ENCODE results near the gene MTUS2.

The MTUS2 gene

GRCh38 chr13:29428310-29429181 is 608.4 kb downstream of the MTUS2 start:
- peak; percentile 19 for DNase-seq

- DNase-seq, result no peak
Observed at GRCh38 chr13:29429286-29429900, 609.3 kb downstream of the MTUS2 start.

- no peak for DNase-seq
Observed at GRCh38 chr13:29434217-29434945, 614.2 kb downstream of the MTUS2 start.

DNA sequence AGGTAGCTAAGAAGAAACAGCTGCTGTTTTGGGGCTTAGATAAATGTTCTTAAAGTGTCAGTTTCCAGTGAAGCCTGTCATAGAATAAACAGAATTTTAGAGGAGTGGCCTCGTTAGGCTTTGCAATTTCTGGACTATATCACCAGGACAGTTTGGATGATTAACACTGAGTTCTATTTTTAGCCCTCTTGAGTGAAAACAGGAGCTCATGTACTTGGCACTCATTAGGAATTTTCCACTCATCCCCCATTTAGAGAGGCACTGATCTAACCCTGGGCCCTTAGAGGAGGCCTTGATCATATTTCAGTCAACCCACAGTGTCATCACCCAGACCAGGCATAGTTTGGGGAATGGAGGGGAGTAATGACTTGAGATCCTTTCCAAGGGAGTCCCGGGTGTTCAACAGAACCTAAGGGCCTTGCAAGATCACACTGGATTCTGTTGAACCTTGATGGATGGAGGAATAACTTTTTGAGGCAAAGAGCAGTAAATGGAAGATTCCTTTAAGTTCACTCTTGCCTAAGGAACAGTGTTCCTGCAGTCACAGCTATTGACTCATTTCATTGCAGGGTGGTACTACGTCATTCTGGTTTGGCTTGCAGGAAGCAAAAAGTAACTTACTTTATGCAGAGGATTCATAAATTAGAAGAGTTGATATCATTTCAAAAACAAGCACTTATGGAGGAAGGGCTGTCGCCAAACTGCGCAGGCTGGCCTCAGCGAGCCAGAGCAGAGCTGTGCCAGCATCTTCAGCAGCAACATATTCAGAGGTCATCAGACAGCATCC is 615.2 kb downstream of the MTUS2 start:
- DNase-seq, result peak; percentile 4

- no peak for DNase-seq
Observed at GRCh38 chr13:29436291-29436690, 616.2 kb downstream of the MTUS2 start.

DNA sequence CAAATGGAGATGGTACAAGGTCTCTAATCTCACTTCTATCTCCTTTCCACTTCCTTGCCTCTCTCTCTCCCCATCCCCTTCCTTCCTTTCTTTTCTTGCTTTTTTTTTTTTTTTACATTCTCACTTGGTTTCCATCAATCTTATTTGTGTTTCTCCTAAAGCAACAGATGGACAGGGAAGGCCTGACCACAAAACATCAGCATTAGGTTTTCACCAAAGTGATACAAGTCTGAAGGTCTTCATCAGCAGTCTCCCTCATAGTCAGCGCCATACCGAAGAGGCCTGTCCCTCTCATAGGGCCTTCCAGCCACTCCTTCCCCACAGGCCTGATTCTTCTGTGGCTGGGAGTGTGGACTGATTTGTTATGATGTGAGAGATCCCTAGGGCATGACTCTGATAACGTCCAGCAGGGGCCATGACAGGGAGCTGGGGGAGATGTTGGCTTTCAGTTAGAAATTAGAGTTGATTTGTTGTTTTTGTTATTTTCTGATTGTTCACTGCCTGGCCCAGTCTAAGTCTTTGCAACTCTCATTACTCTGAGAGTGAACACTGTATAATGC is 616.7 kb downstream of the MTUS2 start:
- no peak for DNase-seq

- no peak for DNase-seq
Observed at GRCh38 chr13:29438769-29439168, 618.6 kb downstream of the MTUS2 start.

- DNase-seq, result no peak
Observed at GRCh38 chr13:29439601-29440388, 619.7 kb downstream of the MTUS2 start.

- no peak for DNase-seq
Observed at GRCh38 chr13:29441306-29441705, 621.2 kb downstream of the MTUS2 start.

- DNase-seq, result no peak
Observed at GRCh38 chr13:29446016-29446415, 625.9 kb downstream of the MTUS2 start.

DNA sequence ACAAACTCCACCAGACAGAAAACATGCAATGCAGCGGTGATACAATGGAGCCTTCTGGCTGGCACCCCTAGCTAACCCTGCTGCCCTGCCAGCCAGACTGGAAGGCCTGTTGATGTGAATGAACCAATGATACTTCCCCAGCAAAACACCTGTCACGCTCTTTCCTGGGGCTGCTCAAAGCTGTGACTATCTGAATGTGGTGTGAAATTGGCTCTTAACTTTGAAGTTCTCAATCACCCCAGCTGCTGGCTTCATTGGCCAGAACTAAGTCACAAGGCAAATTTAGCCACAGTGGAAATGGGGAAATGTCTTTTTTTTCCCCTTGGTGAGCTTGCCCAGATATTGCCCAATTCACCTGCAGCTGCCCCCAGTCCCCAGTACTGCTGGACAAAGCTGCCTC is 628.0 kb downstream of the MTUS2 start:
- no peak for DNase-seq

- no peak for DNase-seq
Observed at GRCh38 chr13:29449726-29450125, 629.6 kb downstream of the MTUS2 start.

GRCh38 chr13:29451976-29452375 is 631.8 kb downstream of the MTUS2 start:
- DNase-seq, result no peak

DNA sequence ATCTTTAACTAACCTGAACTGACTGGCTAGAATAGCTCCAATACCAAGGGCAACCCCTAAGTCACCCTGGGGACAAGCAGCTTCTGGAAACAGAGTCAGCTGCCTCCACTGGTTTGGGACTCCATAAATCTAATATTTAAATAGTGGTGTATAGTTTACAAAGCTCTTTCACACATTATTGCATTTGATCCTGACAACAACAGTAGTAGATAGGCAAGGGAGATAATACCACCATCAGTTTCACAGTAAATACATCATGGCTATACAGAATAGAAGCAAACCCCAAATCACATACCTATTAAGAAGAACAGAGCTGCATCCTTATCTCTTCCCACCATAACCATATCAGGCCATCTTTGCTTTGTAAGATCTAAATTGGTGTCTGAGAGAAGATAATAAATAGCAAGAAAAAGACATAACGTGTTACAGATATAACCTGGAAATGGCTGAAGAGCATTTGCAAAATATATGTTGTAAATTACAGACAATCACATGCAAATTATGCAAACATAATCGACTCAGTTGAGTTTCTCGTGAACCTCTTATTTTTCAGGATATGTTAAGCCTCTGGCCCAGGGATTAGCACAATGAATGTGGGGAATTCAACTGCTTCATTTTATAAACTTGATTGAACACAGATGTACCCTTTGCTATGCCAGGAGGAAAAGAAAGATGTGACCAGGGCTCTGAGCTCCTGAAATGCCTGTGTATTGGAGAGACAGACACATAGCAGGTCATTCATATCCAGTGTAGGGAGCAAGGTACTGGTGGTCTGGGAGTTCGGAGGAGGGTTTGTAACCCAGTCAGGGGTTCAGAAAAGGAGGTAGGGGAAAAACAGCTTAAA is 632.9 kb downstream of the MTUS2 start:
- no peak for DNase-seq

DNA sequence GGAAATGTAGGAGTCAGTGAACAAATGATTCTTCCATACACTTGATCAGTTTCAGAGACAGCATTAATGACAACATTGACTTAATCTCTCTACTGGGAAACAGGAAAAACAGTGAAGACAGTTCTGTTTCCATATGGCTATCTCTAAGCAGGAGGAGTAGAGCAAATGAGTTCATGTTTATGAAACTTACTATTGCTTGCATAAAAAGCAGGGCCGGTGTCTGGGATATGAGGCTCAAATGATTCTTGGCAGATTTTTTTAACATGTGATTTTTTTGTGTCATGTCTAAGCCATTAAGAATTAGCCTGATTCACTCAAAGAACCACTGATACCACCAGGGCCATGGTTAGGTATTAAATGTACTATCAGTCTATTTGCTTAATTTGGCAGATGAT is 633.5 kb downstream of the MTUS2 start:
- DNase-seq, result no peak

DNA sequence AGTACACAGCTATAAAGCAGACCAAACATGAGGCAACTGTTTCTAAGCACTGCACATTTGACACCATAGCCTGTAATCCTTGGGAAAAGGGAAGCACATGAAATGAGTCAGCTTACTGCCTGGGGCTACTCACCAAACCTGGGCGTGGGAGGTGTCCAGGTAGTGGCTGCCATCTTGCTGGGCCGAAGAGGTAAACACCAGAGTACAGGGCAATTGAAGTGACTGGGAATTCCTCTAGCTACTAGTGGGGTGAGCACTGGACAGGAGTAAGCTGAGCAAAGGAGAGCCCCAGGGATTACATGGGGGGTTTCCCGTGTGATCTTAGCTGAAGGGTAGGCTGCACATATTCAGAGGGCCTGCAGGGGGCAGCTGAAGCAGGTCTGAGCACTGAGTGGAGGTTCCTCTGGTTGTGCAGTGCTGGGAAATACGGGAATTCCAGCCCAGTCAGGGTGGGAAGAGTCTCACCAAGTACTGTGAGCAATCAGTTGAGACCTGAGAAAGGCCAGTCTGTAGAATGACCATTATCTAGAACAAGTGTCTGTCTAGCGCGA is 634.9 kb downstream of the MTUS2 start:
- no peak for DNase-seq

DNA sequence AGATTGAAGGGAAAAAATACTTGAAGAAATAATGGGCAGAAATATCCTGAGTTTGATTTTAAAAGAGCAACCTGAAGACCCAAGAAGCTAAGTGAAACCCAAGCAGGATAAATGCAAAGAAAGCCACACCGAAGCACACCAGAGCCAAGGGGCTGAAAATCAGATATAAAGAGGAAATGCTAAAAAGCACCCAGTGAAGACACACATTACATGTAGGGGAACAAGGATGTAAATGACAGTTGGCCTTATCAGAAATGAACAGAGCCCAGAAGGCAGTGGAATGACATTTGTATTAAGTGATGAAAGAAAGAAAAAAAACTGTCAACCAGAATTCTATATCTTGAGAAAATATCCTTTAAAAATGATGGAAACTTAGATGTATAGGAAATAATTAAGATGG is 636.3 kb downstream of the MTUS2 start:
- DNase-seq, result no peak

- DNase-seq, result no peak
Observed at GRCh38 chr13:29457299-29457698, 637.2 kb downstream of the MTUS2 start.

GRCh38 chr13:29458419-29458818 is 638.3 kb downstream of the MTUS2 start:
- no peak for DNase-seq

GRCh38 chr13:29459813-29460355 is 639.7 kb downstream of the MTUS2 start:
- DNase-seq, result no peak

Measured in NCI-H345 (cell line).